ENCODE measurements around the gene PEX11G. TPM values are rescaled to one million over a fixed set of nuclear protein-coding genes. Genes with fewer than 3 reads are reported as not detected.

Gene PEX11G
- total and polyA plus RNA-seq, 10 of the 15 experiments (the other 5 are each of a cell fraction or from before 2014, with no cell fraction given), result 0.05 to 1.8 (median 0.73) TPM; not detected in 1

DNA sequence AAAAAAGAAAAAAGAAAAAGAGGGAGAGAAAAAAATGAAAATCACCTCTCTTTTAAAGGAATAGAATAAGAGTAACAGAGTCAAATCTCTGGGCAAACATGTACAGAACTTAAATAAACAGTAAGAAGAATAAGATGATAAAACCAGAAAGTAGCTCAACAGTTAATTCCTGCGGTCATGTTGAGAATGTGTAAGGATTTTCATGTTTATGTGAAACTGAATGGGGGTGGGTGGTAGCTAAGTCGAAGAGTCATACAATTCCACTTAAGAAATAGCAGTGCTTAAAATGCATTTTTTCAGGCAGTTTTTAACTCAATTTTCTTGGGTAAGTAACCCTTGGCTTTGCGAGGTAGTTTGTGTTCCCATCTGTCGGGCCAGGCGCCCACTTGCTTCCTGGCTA lies 60.9 kb downstream of the PEX11G start:
- H4K20me1 ChIP-seq (ENCODE audit: control insufficient read depth, insufficient read depth), result no peaks in the 10 kb centered on the region
- H3K79me2 ChIP-seq (ENCODE audit: control insufficient read depth, insufficient read depth, low read length), result peaks cover 17% of the 10 kb centered on the region
- in situ Hi-C loops (cut with MboI), result no loop called here
- 35% methylated on average over 5 of the region's 5 CpGs for WGBS (ENCODE audit: insufficient coverage, insufficient replicate concordance, low lambda C conversion rate, missing lambda C conversion rate)
- peaks cover 26% of the 10 kb centered on the region for H3K4me1 ChIP-seq (ENCODE audit: control insufficient read depth, insufficient read depth, low read length)
- no TSS peak for BruUV-seq (replicated peaks)
- H3K4me3 ChIP-seq, result no peak overlapping the region
- H3K4me2 ChIP-seq (ENCODE audit: control insufficient read depth, insufficient read depth), result peak overlapping the region; percentile 48
- ChIA-PET POLR2A (interaction anchor here (0.5 kb wide), 2 partner anchors 25 to 28 kb away, joined by 3 read pairs; no protein-coding TSS in a partner anchor), RAD21 (ENCODE audit: unreplicated experiment) (no interaction called here), CTCF (interaction anchor here (0.6 to 1.0 kb wide), 4 partner anchors 9 to 94 kb away, joined by 3 to 5 read pairs (median 4); no protein-coding TSS in a partner anchor), SMC1A (ENCODE audit: uncharacterized antibody, unreplicated experiment) (interaction anchor here (0.6 to 1.6 kb wide), 4 partner anchors 30 to 203 kb away, joined by 3 to 6 read pairs (median 4); no protein-coding TSS in a partner anchor)
- H3K27ac ChIP-seq (ENCODE audit: control insufficient read depth, insufficient read depth), result peak overlapping the region; percentile 74
- H3K9ac ChIP-seq (ENCODE audit: control insufficient read depth, insufficient read depth, low read length), result peak overlapping the region; percentile 38; the same call in 1 of the 2 replicates
- H3K27me3 ChIP-seq (replicated peaks in 1 of 2; ENCODE audit: control insufficient read depth in 2 of 2, insufficient read depth in 2 of 2, low read length in 1 of 2), result no peaks in the 10 kb centered on the region
- TF ChIP-seq NFYB (IDR thresholded peaks at IDR 0.05; ENCODE audit: insufficient read depth, low read depth, low read length) (no peak), NRF1 (conservative IDR thresholded peaks at IDR 0.05; ENCODE audit: low read depth, low read length) (no peak), IKZF1 (conservative IDR thresholded peaks at IDR 0.05) (no peak), PML (IDR thresholded peaks at IDR 0.05; ENCODE audit: low read length) (0 out of 2 replicates have a peak, but pooled peaks have one; percentile 34), RUNX3 (IDR thresholded peaks at IDR 0.05; ENCODE audit: low read length) (peak; percentile 75), CBX5 (IDR thresholded peaks at IDR 0.05; ENCODE audit: low read depth) (no peak), NR2C2 (IDR thresholded peaks at IDR 0.05; ENCODE audit: borderline replicate concordance, control insufficient read depth, insufficient read length, low read depth) (no peak), ZZZ3 (IDR thresholded peaks at IDR 0.05; ENCODE audit: control insufficient read depth, insufficient read length, low read depth) (no peak), IKZF2 (IDR thresholded peaks at IDR 0.05) (no peak)
- TF ChIP-seq, protein P1, sequence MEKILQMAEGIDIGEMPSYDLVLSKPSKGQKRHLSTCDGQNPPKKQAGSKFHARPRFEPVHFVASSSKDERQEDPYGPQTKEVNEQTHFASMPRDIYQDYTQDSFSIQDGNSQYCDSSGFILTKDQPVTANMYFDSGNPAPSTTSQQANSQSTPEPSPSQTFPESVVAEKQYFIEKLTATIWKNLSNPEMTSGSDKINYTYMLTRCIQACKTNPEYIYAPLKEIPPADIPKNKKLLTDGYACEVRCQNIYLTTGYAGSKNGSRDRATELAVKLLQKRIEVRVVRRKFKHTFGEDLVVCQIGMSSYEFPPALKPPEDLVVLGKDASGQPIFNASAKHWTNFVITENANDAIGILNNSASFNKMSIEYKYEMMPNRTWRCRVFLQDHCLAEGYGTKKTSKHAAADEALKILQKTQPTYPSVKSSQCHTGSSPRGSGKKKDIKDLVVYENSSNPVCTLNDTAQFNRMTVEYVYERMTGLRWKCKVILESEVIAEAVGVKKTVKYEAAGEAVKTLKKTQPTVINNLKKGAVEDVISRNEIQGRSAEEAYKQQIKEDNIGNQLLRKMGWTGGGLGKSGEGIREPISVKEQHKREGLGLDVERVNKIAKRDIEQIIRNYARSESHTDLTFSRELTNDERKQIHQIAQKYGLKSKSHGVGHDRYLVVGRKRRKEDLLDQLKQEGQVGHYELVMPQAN (conservative IDR thresholded peaks at IDR 0.05), result no peak
- intact Hi-C loops (cut with micrococcal nuclease; ENCODE audit: unreplicated experiment), result no loop called here
- H3K36me3 ChIP-seq (ENCODE audit: control insufficient read depth in 2 of 2, insufficient read depth in 2 of 2, low read length in 1 of 2), result peaks cover 3 to 15% of the 10 kb centered on the region in 2 experiments
- DNase-seq (ENCODE audit: low read depth, low spot score), result no peak
- no peak for FAIRE-seq
- H3K9me3 ChIP-seq (replicated peaks; ENCODE audit: control insufficient read depth, insufficient read depth, low read length), result no peaks in the 10 kb centered on the region
- no peak for ATAC-seq
- H2AFZ ChIP-seq (ENCODE audit: control insufficient read depth, low read depth, low read length), result no peak overlapping the region

Measured in GM12878 (cell line).